Adipose tissue (tissue), 3 donors: ENCODE measurements around the gene JMJD8. TPM values are rescaled to one million over a fixed set of nuclear protein-coding genes. Genes with fewer than 3 reads are reported as not detected.
"Not testable (repeated sequence)": the region's sequence is repeated elsewhere in the genome, so short reads cannot be mapped to it uniquely, and the experiment has no call there.

Experiments
- H3K27ac ChIP-seq: one replicate; pipeline ENCODE4 v1.5.1; 2013; ENCODE audit warnings: low read depth, low read length
- WGBS, 3 donors: extraction: QIAGEN DNeasy Blood & Tissue Kit; methylation state at CpG; one replicate each; pipeline ENCODE4 v1.1.7; 2013; 5-methylcytosine and 5-hydroxymethylcytosine counted together
- polyA plus RNA-seq, 3 donors: library from polyadenylated mRNA; stranded (reverse); fragments of 200-250 nt; gene quantifications; one replicate each; pipeline ENCODE4 v1.2.3, GENCODE V29; 2013
- donor health status: healthy with polysubstance abuse.
- donor health status: Bipolar disorder and iron deficiency.
- donor health status: healthy.

JMJD8 gene
- polyA plus RNA-seq, 3 donors, result 36.8 to 77.7 (median 44.9) TPM

DNA sequence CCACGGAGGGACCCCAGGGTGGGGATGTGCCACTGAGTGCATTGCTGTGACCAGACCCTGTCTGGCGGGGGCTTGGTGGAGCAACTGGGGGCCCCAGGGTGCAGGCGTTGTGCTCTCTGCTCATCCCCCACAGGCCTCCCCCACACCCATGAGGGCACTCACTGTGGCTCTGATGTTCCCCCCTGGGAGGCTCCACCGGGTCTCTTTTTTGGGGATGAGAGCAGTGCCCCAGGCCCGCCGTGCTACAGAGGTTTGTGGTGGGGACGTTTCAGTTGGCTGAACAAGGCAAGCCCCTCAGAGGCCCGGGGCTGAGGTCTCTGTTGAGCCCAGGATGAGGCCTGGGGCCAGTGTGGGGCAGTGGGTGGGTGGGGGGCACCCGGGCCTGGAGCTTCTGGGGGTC, 39.6 kb upstream of the JMJD8 start:
- H3K27ac ChIP-seq, result no peak overlapping the region
- 75 to 86% (median 84%) methylated on average over 9 of the region's 9 CpGs for WGBS, 3 donors

DNA sequence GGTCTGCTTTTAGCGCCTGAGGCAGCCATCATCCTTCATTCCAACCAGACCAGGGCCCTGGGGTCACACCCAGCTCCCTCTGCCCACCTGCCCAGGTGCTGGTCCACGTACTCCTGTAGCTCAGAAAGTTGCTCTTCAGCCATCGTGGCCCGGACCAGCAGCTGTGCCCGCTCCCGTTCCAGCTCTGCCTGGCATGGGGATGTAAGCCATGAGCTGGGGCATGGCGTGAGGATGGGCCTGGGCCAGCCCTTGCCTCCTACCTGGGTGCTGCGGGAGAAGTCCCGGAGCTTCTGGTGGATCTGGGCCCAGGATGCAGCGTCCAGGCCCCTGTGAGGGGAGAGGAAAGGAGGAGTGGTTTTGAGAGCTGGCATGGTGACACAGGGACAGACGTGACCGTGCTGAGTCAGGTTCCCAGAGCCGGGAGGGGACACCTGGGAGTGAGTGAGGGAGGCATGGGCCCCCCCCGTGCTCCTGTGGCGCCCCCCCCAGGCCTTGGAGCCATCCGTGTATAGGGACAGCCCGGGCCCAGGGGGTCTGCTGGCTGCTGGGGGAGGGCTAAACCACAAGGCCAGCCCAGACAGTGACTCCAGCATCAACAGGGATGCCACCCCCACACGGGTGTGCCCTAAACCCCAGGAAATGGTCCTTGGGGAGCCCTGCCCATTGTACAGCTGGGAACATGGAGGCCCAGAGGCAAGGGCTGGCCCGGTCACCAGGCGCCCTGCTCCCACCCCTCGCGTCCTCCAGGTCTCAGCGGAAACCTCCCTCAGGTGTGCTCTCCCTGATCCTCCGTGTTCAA, 38.9 kb upstream of the JMJD8 start:
- H3K27ac ChIP-seq, result no peak overlapping the region
- 83 to 86% (median 85%) methylated on average over 23 to 24 of the region's 24 CpGs for WGBS, 3 donors

- 82 to 95% (median 83%) methylated on average over 46 to 51 of the region's 51 CpGs for WGBS, 3 donors
- H3K27ac ChIP-seq, result no peak overlapping the region
These were observed 37.8 kb upstream of the JMJD8 start for GRCh38 chr16:721765-722540.

DNA sequence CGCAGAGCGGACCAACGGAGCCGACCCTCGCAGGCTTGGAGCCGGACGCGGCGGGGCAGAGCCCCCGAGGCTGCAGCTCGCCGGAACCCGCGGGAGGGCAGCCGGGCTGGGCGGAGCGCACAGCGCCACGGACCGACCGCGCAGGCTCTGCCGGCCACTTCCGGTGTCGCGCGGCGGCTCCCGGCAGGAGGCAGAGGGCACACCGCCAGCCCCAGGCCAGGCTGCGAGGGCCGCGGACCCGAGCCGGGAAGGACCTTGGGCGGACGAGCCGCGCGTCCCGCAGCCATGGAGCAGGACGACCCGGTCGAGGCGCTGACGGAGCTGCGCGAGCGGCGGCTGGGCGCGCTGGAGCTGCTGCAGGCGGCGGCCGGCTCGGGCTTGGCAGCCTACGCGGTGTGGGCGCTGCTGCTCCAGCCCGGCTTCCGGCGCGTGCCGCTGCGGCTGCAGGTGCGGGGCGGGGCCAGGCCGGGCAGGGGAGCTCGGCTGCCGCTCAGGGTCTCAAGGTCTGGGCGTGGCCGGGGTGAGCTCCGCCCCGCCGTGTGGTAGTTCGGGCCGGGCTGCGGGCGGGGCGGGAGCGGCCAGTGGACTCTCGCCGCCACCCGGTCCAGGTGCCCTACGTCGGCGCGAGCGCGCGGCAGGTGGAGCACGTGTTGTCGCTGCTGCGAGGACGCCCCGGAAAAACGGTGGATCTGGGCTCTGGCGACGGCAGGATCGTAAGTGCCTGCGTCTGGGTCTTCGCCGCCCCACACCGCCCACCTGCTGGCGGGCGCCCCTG, 37.0 kb upstream of the JMJD8 start, which contains the start of gene ANTKMT:
Gene ANTKMT (plus strand): TSS at position 157 of the 775 bp plus-strand sequence. CDS start 129 bp downstream, at position 286.
- peak within 1 kb of the TSS; percentile 62 for H3K27ac ChIP-seq
- WGBS, 3 donors, result 3 to 9% (median 9%) methylated on average over 82 to 106 of the region's 106 CpGs

GRCh38 chr16:720447-720989, 36.4 kb upstream of the JMJD8 start:
- WGBS, 3 donors, result 0 to 1% (median 1%) methylated on average over 38 of the region's 38 CpGs
- peak overlapping the region; percentile 62 for H3K27ac ChIP-seq

- no peak overlapping the region for H3K27ac ChIP-seq
- WGBS, 3 donors, result 5 to 13% (median 10%) methylated on average over 15 to 16 of the region's 16 CpGs
These were observed 35.8 kb upstream of the JMJD8 start for GRCh38 chr16:719815-720446.

GRCh38 chr16:718922-719321, 34.8 kb upstream of the JMJD8 start:
- 76 to 84% (median 82%) methylated on average over 6 of the region's 6 CpGs for WGBS, 3 donors
- no peak overlapping the region for H3K27ac ChIP-seq

DNA sequence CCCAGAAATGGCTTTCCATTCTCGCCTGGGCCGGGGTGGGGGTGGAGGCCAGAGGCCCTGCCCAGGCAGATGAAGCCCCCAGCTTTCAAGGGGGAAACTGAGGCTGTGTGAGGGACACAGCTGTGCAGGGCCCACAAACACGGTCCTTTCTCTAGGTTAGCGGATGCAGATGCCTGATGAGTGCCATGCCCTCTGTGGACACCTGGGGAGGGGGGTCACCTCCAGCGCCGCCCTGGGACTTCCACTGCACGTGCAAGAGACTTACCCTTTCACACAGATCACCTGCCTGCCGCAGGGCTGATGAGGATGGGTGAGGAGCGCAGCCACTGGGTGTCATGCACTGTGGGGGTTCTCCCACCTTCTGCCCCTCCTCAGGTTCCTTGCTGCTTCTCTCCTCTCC, 34.3 kb upstream of the JMJD8 start:
- 87 to 94% (median 94%) methylated on average over 9 of the region's 9 CpGs for WGBS, 3 donors
- no peak overlapping the region for H3K27ac ChIP-seq

- no peak overlapping the region for H3K27ac ChIP-seq
- 72 to 79% (median 79%) methylated on average over 31 to 32 of the region's 32 CpGs for WGBS, 3 donors
These were observed 33.5 kb upstream of the JMJD8 start for GRCh38 chr16:717450-718245.

GRCh38 chr16:716768-717325, 32.7 kb upstream of the JMJD8 start:
- no peak overlapping the region for H3K27ac ChIP-seq
- 83 to 93% (median 86%) methylated on average over 24 to 29 of the region's 29 CpGs for WGBS, 3 donors

DNA sequence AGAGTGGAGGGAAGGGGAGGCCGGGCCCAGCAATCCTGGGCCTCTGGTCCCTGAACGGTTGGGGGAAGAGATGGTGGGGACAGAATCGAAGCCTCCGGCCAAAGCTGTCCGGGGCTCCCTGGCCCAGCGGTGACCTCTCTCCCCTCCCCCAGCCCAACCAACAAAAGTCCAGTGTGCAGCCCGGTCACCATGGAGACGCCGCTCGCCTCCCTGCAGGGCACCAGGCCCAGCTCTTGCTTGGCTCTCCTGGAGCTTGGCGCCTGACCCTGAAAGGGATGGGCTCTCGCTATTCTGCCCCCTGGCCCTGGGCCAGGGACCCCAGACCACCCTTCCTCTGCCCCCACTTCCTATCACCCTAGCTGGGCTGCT, 32.0 kb upstream of the JMJD8 start:
- no peak overlapping the region for H3K27ac ChIP-seq
- 16 to 34% (median 27%) methylated on average over 10 to 12 of the region's 12 CpGs for WGBS, 3 donors

- WGBS, 3 donors, result 1 to 3% (median 2%) methylated on average over 44 to 74 of the region's 74 CpGs
- no peak overlapping the region for H3K27ac ChIP-seq
These were observed 31.5 kb upstream of the JMJD8 start for GRCh38 chr16:715477-716199.

DNA sequence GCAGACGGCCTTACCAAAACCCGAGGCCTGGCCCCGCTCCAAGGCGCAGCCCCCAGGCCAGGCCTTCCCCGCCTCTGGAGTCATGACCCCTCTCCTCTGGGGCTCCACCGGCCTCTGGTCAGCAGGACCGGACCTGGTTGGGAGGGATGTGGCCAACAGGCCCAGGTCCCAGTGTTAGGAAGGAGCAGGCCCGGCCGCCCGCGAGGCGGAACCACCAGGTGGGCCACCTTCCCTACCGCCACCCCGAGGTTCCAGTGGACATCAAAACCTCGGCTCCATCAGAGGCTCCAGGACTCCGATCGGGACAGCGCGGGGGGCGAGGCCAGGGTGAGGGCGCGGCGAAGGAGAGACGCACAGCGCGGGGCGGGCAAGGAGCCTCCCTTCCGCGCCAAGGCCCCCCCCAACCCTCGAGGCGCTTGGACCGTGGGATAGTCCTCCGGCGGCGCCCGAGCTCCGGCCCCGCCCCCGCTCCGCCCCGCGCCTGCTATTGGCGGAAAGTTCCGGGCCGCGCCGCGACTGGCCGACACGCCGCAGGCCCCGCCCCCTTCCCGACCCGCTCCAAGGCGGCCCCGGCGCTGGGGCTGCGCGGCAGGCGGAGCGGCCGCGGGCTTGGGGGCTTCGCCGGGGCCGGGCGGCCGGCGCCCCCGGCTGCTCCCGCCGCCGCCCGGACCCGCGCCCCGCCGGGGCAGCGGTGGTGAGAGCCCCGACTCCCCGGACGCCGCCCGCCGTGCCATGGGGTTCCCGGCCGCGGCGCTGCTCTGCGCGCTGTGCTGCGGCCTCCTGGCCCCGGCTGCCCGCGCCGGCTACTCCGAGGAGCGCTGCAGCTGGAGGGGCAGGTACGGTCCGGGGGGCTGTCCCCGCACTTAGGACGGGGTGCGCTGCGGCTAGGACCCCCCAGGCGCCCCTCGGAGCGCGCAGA, 30.7 kb upstream of the JMJD8 start, which contains the start of gene METRN:
Gene METRN (plus strand): TSS at position 561 of the 919 bp plus-strand sequence. CDS start 172 bp downstream, at position 733.
- no peak within 1 kb of the TSS for H3K27ac ChIP-seq
- 4 to 6% (median 4%) methylated on average over 74 to 108 of the region's 108 CpGs for WGBS, 3 donors

GRCh38 chr16:714079-714478, 29.9 kb upstream of the JMJD8 start:
- WGBS, 3 donors, result 63 to 70% (median 63%) methylated on average over 11 of the region's 11 CpGs

GRCh38 chr16:712740-713250, 28.7 kb upstream of the JMJD8 start:
- WGBS, 3 donors, result 50 to 56% (median 50%) methylated on average over 13 of the region's 13 CpGs
- H3K27ac ChIP-seq, result not testable (repeated sequence)

More at GRCh38 chr16:714079-714478, 29.9 kb upstream of the JMJD8 start:
- H3K27ac ChIP-seq, result no peak overlapping the region
